ENCODE data around the gene SRP54.
"Not testable (repeated sequence)": the region's sequence is repeated elsewhere in the genome, so short reads cannot be mapped to it uniquely, and the experiment has no call there.

The SRP54 gene

DNA sequence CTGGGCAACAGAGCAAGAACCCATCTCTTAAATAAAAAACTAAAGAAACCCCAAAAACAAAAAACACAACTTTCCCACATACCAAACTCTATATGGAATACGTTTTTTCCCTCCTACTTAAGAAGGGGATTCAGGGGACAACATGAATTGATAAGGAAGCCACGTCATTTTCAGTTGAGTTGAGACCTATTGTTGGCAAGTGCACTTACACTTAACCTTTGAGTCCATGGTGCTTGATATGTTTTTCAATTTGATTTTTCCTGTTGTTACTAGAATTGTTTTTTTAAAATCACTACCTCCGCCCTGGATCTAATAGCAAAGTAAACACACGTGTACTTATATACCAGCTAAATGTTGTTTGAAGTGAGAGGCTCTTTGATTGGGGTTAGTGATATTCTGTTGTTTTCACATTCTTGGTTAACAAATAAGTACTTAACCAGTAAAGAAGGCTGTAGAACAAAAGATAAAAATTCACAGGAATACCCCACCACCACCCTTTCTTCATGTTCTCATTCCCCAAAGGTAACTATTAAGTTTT lies 65.3 kb downstream of the SRP54 start:
- no peak for DNase-seq (ENCODE audit: low spot score)

DNA sequence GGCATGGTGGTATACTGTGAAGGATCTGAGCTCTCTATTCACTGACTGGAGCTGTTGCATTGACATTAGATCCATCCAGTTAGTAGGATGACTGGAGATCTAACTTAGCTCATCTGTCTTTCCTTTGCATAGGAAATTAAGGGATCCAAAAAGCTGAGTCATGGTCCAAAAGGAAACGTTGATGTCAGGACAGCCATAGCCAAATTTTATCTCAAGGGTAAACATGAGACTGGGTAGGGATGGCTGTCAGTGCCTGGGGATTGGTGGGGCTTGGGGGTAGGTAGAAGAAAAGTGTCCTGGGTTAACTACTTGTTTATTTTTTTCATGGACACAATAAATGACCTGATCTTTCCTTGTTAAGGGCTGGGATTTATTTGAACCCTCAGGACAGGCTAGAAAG lies 67.9 kb downstream of the SRP54 start:
- DNase-seq (ENCODE audit: low spot score) = no peak

DNA sequence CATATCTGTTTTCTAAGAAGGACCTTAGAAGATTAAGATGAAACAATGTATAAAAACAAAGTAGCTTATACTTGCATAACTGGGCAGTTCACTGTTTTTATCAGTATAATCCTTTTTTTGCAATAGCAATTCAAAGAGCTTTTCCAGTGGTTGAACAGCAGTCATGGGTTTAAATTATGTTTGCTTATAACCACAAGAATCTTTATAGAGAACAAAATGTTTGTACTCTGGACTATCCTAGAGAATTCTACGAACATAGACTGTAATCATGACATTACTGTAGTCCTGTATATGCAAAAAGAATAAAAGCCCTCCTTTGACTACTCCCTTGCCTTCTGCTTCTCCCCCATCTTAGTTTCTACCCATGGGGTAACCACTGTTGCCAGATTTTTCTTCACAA lies 69.0 kb downstream of the SRP54 start:
- no peak for DNase-seq (ENCODE audit: low spot score)

DNA sequence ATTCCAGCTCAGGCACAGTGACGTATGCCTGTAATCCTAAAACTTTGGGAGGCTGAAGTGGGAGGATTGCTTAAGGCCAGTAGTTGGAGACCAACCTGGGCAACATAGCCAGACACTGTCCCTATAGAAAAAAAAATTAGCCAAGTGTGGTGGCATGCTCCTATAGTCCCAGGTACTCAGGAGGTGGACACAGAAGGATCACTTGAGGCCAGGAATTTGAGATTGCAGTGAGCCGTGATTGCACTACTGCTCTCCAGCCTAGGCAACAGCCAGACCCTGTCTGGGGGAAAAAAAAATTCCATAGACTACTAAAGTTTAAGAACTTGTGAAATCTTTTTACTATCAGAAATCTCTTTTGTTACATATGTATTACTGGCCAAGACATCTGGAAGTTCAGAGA lies 69.8 kb downstream of the SRP54 start:
- no peak for DNase-seq (ENCODE audit: low spot score)

DNA sequence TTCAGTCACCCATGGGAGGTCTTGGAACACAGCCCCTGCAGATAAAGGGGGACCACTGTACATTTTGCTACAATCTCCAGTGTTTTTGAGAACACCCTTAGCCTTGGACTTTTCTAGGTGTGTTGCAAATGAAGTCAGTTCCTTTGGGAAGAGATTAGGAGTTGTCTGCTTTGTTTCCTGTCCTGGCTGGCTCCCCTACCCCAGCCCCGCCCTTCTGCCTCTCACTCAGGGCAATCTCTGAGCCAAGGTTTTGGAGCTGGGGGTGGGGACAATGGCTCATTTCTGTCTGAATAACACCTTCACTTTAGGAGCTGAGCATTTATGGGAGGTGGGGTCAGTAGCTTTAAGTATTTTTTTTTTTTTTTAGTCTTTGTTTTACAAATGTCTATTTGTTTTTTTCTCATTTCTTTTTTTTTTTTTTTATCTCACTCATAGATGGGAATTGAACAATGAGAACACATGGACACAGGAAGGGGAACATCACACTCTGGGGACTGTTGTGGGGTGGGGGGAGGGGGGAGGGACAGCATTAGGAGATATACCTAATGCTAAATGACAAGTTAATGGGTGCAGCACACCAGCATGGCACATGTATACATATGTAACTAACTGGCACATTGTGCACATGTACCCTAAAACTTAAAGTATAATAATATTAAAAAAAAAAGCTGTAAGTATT lies 78.5 kb downstream of the SRP54 start:
- DNase-seq (ENCODE audit: low spot score) = not testable (repeated sequence)

DNA sequence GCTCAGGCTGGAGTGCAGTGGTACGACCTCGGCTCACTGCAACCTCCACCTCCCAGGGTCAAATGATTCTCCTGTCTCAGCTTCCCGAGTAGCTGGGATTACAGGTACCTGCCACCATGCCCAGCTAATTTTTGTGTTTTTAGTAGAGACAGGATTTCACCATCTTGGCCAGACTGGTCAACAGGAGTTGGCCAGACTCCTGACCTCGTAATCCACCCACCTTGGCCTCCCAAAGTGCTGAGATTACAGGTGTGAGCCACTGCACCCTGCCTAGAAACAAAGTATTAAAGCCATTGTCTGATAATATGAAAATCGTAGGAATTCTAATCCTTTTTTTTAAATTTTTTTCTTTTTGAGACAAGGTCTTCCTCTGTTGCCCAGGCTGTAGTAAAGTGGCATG lies 82.9 kb downstream of the SRP54 start:
- not testable (repeated sequence) for DNase-seq (ENCODE audit: low spot score)

DNA sequence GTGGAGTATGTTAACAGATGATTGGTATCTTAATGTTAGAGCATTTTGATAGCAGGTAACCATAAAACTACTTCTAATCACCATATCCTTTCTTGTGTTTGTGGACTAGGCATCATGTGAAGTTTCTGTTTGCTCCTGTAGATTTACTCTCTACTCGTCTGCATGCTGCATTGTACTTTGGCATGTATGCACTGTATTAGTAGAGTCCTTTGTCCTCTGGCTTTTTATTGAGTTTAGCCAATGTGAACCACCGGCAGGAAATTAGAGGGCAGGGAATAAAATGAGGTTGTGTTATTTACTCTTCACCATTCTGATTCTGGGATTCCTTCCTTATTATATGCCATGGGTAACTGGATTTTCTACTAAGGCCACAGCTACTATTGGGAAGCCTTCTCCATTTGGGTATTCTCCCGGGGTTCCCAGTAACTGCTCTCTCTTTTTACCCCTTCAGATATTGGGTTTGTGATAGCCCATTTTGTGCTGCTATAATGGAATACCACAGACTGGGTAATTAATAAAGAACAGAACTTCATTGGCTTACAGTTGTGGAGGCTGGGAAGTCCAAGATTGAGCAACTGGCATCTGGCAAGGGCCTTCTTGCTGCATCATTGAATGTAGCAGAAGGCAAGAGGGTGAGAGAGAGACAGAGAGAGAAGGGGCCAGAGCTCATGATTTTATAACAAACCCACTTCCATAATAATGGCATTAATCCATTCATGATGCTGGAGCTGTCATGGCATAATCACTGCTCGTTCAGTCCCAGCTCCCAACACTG lies 85.6 kb downstream of the SRP54 start:
- DNase-seq (ENCODE audit: low spot score) = no peak

DNA sequence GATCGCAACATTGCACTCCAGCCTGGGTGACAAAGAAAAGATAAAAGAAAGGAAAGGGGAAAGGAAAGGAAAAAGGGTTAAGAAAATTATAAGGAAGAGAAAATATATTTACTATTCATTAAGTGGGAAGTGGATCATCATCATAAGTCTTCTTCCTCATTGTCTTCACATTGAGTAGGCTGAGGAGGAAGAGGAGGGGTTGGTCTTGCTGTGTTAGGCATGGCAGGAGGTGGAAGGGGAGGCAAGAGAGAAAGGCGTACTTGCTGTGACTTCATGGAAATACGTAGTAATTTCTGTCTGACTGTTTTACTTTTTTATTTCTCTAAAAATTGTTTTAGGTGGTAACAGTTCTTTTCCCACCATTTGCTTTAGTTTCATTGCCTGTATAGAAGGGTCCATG lies 89.4 kb downstream of the SRP54 start:
- DNase-seq (ENCODE audit: low spot score) = no peak

DNA sequence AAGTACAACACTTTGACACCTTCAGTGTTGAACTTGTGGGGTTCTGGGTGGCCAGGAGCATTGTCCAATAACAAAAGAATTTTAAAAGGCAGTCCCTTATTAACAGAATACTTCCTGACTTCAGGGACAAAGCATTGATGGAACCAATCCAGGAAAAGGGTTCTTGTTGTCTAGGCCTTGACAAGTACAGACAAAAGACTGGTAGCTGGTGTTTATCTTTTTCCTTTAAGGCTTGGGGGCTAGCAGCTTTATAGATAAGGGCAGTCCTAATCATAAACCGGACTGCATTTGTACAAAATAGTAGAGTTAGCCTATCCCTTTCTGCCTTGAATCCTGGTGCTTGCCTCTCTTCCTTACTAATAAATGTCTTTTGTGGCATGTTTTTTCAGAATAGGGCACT lies 90.7 kb downstream of the SRP54 start:
- DNase-seq (ENCODE audit: low spot score) = no peak

DNA sequence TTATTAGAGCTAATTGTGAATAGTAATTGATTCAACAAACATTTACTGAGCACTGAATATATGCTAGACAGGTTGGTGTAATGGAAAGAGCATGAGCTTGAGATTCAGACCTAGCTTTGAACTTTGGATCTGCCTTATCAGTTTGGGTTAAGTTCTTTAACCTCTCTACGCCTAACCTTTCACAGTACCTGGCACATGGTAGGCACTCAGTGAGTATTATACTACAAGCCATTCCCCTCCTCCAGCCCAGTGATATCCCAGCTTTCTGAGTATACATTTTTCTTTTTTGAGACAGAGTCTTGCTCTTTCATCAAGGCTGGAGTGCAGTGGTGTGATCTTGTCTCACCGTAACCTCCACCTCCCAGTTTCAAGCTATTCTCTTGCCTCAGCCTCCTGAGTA lies 95.3 kb downstream of the SRP54 start:
- no peak for DNase-seq (ENCODE audit: low spot score)
